ENCODE measurements around the gene KLRC2.
"Not testable (repeated sequence)": the region's sequence is repeated elsewhere in the genome, so short reads cannot be mapped to it uniquely, and the experiment has no call there.

The KLRC2 gene

DNA sequence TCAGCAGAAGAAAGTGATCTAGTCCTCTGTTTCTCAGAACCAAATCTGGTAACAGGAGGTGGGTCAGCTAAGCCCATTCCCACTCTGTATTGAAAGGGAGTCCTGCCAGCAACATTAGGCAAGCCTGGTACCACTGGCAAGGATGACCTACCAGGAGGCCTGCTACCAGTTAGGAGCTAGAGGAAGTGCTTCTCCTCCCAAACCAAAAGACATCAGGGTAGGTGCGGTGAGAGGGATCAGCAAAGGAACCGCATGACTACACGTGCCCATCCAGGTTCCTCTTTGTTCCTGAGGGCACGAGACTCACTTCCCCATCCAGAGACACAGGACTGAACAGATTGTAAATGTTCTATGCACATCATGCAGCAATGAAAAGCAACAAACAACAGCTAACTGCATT, 29.1 kb downstream of the KLRC2 start:
- DNase-seq (ENCODE audit: low read depth in 1 of 2, low spot score in 1 of 2): no peak

DNA sequence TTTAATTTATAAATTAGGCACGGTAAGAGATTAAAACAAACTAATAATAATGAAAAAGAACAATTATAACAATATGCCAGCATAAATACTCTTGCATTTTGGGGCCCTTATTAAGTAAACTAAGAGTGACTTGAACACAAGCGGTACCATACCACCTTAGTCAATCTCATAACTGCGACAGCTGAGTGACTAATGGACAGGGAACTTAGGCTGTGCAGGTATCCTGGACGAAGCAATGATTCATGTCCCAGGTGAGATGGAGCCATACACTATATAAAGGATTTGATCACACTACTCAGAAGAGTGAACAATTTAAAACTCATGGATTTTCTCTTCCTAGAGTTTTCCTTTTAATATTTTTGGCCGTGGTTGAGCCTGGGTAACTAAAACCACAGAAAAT, 30.5 kb downstream of the KLRC2 start:
- DNase-seq (ENCODE audit: low read depth in 1 of 2, low spot score in 1 of 2): no peak

DNA sequence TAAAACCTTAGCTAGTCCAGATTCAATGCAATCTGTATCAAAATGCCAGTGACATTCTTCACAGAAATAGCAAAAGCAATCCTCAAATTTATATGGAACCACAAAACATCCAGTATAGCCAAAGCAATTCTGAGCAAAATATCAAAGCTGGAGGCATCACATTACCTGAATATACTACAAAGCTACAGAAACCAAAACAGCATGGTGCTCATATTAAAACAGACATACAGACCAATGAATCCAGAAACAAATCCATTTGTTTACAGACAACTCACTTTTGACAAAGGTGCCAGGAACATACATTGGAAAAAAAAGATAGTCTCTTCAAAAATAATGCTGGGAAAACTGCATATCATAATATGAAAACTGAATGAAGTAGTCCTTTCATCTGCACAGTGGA, 31.0 kb downstream of the KLRC2 start:
- no peak for DNase-seq (ENCODE audit: low read depth in 1 of 2, low spot score in 1 of 2)

DNA sequence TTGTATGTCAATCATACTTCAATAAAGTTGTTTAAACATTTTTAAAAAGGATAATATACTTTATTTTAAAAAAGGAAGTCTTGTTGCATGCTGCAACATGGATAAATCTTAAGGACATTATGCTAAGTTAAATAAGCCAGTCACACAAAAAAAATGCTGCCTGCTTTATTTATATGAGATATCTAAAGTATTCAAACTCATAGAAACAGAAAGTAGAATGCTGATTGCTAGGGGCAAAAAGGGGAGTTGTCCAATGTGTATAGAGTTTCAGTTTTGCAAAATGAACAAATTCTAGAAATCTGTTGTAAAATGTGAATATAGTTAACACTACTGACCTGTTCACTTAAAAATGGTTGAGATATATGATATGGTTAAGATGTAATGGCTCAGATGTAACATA, 35.0 kb downstream of the KLRC2 start:
- DNase-seq (ENCODE audit: low read depth in 1 of 2, low spot score in 1 of 2): no peak

DNA sequence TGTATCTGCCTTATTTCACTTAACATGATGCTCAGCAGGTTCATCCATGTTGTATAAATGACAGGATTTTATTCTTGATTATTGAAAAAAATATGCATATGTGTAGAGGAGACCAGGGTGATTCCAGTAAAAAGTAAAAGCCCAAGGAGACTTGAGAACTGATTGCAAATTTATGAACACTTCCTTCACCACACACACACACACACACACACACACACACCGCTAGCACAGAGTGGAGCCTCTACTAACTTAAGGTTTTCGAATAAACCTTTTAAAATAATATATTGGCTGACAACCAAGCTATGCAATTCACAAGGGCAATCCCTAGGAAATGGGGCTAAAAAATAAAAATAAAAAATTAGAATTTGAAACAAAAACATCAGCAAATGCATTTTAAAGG, 37.6 kb downstream of the KLRC2 start:
- DNase-seq (ENCODE audit: low read depth in 1 of 2, low spot score in 1 of 2): no peak

DNA sequence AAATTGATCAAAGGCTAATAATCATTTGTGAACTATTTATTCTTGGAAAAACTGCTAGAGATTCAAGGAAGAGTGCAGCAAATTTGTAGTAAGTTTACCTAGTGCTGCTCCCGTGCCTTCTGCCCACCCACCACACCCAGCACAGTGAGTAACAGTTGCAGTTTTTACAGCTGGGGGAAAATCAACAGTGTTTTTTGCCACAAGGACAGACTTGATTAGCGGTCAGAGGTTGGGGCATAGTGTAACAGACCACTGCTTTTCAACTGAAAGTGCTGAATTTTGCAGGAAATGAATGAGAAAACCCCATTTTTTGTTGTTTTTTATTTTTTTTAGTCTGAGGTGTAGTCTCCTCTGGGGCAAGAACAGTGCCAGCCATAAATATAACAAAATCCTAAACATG, 38.5 kb downstream of the KLRC2 start:
- no peak for DNase-seq (ENCODE audit: low read depth in 1 of 2, low spot score in 1 of 2)

DNA sequence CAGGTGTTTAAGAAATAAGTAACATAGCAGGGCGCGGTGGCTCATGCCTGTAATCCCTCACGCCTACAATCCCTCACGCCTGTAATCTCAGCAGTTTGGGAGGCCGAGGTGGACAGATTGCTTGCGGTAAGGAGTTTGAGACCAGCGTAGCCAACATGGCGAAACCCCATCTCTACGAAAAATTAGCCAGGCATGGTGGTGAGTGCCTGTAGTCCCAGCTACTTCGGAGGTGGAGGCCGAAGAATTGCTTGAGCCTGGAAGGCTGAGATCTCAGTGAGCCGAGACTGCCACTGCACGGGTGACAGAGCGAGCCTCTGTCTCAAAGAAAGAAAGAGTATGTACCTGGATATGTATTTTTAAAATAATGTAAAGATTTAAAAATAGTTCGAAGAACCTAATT, 39.6 kb downstream of the KLRC2 start:
- not testable (repeated sequence) for DNase-seq (ENCODE audit: low read depth in 1 of 2, low spot score in 1 of 2)

DNA sequence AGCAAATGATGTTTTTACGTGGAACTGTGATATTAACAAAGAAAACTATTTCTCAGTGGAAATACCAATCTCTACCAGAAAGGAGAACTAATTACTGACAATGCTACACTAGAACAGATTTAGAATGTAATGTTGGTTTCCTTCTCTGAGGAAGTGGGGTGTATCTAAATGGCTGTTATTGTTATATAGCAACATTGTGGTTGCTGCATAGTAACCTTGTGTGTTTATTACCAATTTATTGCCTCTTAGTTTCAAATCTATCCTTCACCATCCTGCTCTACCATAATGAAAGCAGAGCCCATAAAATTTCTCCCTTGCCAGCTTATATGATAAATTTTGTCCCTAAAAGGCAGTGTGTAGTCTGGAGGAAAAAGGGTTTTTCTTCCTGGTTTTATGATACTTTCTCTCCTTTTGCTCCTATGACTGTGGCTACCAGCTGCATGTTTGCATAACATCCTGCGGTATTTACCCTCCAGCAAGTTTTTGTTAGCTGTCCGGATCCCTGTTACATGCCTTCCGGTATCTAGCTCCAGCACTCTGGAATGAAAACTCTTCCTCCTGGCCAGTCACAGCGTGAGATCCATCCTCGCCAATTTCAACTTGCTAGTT, 40.3 kb downstream of the KLRC2 start:
- no peak for DNase-seq (ENCODE audit: low read depth in 1 of 2, low spot score in 1 of 2)

DNA sequence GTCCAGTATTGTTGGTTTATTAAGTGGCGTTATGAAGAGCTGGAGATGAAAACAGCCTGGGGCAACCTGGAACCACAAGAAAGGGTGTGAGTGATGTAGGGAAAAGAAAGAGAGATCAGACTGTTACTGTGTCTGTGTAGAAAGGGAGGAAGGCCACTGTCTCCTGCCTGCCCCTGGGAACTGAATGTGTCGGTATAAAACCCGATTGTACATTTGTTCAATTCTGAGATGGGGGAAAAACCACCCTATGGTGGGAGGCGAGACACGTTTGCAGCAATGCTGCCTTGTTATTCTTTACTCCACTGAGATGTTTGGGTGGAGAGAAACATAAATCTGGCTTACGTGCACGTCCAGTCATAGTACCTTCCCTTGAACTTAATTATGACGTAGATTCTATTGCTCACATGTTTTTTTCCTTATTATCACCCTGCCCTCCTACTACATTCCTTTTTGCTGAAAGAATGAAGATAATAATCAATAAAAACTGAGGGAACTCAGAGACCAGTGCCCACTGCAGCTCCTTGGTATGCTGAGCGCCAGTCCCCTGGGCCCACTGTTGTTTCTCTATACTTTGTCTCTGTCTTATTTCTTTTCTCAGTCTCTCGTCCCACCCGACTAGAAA, 41.2 kb downstream of the KLRC2 start:
- not testable (repeated sequence) for DNase-seq (ENCODE audit: low read depth in 1 of 2, low spot score in 1 of 2)

DNA sequence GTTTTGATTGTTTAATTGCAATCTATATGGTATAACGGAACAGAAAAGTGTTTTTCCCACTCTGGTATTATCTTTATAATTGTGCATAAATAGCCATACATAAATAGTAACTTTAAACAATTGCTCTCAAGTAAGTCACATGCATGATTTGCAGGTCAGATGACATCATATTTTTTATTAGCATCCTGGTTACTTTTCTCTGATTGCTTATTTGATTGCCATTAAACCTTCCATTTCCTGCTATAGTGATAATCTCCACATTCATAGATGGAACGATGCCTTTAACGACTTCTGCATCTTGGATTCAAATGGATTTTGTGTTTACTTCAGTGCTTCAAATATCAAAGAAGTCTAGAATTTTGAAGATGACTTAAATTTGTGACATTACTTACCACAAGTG, 42.5 kb downstream of the KLRC2 start:
- no peak for DNase-seq (ENCODE audit: low read depth in 1 of 2, low spot score in 1 of 2)

DNA sequence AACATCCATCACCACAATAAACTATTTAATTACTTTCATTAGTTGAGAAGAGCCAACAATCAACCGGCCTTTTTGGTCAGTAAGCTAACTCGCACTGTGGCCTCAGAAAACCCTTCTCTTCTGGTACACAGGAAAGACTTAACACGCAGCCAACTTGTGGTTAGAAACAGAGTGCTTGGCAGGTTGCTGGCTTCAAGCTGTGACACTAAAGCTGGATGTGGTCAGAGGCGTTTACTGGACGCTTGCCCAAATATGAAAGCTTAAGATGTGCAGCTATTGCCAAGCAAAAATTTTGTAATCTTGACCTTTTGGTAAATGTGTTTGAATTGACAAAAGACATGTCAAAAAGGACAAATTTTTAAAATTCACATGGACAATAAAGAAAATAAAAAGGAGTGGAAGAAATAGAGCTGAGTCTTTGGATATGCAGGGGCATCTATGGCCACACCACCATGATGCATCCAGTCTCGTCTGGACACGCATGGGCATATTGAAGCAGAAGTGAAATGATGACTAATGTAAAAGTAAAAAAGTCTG, 43.3 kb downstream of the KLRC2 start:
- no peak for DNase-seq (ENCODE audit: low read depth in 1 of 2, low spot score in 1 of 2)

DNA sequence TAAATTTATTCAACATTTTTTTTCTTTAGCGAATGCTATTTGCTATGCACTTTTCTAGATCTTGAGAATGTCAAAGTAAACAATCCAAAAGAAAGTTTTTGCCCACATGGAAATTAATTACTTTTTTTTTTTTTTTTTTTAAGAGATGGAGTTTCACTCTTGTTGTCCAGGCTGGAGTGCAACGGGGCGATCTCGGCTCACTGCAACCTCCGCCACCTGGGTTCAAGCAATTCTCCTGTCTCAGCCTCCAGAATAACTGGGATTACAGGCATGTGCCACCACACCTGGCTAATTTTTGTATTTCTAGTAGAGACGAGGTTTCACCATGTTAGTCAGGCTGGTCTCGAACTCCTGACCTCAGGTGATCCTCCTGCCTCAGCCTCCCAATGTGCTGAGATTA, 44.8 kb downstream of the KLRC2 start:
- not testable (repeated sequence) for DNase-seq (ENCODE audit: low read depth in 1 of 2, low spot score in 1 of 2)

DNA sequence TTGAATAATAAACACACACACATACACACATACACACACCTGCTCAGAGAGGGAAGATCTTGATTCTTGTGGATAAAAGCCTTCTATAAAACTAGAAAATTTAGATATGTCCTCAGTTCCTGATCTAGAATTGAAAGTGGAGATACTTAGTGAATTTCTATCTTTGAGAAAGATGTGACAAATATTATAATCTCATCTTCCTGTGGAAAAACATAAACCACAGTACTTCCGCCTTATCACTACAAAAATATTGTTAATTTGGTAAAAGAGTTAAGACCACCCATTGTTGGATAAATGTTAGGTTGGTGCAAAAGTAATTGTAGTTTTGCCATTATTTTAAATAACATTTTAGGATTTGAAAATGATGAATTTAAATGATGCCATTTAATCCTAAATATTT, 45.9 kb downstream of the KLRC2 start, which contains the start of gene KLRK1:
KLRK1 (minus strand) TSS at position 138 of the 400 bp plus-strand sequence. CDS start 1,231 bp downstream, outside the sequence.
- no peak for DNase-seq (ENCODE audit: low read depth in 1 of 2, low spot score in 1 of 2)

DNA sequence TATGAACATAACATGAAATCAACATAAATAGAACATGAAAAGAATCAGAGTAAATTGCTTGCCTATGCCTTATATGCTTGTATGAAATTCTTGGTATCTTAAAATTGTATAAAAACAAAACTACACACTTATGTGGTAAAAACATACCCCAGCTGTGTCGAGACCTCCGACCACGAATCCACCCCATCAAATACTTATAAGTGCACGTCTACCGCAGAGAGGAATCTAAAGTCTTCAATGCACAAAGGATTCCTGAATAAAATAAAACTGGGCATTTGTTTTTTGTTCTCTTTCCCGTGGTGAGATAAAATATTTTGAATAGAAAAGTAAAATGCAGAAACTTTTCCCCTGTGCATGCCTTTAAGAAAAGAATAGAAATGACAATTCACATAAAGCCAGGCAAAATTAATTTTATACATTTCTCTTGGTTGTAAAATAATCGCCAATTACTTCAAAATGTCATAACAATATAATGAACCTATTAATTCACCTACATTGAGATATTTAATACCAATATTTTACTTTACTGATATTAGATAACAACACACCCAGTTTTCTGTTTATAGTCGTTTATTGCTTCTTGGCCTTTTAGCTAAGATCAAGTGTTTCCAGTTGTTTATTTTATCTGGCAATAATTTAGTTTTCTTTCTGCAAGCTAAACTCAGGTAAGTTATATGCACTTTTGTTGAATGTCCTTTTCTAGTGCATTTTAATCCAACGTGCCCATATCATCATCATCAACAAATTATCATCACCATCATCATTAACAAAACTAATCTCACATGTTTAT, 47.0 kb downstream of the KLRC2 start:
- no peak for DNase-seq (ENCODE audit: low read depth in 1 of 2, low spot score in 1 of 2)

DNA sequence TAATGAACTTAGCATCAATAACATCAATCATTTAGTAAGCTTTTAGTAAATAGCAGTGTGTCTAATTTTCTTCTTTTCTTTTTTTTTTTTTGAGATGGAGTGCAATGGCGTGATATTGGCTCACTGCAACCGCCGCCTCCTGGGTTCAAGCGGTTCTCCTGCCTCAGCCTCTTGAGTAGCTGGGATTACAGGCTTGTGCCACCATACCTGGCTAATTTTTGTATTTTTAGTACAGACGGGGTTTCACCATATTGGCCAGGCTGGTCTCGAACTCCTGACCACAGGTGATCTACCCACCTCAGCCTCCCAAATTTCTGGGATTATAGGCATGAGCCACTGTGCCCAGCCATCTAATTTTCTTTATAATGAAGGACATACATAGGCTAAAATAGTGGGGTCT, 48.3 kb downstream of the KLRC2 start:
- not testable (repeated sequence) for DNase-seq (ENCODE audit: low read depth in 1 of 2, low spot score in 1 of 2)

DNA sequence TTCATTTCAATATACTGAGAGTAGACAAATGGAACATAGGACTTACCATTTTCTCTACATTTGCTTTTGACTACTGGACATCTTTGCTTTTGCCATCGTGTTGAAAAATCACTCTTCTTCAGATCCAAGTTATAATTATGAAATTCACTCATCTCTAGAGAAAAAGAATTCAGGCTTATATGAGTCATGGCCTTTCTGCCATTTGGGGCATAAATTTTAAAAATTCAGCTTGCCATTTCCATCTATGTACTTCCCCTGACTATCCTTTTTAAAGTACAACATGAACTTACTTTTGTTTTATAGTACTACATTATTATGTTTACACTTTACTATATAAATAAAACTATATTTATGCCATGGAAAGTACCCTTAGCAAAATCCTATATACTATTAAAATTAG, 49.0 kb downstream of the KLRC2 start:
- no peak for DNase-seq (ENCODE audit: low read depth in 1 of 2, low spot score in 1 of 2)

DNA sequence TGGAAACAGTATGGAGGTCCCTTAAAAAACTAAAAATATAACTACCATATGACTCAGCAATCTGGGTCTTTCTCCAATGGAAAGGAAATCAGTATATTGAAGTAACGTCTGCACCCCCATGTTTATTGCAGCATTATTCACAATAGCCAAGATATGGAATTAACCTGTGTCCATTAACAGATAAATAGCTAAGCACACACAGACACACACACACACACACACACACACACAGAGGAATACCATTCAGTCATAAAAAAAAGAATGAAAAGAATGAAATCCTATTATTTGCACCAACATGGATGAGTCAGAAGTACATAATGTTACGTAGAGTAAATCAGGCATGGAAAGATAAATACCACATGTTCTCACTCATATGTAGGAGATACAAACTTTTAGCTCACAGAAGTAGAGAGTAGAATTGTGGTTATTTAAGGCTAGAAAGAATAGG, 50.6 kb downstream of the KLRC2 start:
- DNase-seq (ENCODE audit: low read depth in 1 of 2, low spot score in 1 of 2): no peak

DNA sequence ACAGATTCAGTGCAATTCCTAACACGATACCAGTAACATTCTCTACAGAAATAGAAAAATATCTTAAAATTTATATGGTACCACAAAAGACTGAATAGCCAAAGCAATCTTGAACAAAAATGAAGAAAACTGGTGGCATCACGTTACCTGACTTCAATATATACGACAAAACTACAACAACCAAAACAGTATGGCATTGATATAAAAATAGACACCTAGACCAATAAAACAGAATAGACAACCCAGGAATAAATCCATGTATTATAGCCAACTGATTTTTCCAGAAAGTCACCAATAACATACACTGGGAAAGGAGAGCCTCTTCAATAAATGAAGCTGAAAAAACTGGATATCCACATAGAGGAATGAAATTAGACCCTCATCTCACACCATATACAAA, 51.6 kb downstream of the KLRC2 start:
- DNase-seq (ENCODE audit: low read depth in 1 of 2, low spot score in 1 of 2): no peak

DNA sequence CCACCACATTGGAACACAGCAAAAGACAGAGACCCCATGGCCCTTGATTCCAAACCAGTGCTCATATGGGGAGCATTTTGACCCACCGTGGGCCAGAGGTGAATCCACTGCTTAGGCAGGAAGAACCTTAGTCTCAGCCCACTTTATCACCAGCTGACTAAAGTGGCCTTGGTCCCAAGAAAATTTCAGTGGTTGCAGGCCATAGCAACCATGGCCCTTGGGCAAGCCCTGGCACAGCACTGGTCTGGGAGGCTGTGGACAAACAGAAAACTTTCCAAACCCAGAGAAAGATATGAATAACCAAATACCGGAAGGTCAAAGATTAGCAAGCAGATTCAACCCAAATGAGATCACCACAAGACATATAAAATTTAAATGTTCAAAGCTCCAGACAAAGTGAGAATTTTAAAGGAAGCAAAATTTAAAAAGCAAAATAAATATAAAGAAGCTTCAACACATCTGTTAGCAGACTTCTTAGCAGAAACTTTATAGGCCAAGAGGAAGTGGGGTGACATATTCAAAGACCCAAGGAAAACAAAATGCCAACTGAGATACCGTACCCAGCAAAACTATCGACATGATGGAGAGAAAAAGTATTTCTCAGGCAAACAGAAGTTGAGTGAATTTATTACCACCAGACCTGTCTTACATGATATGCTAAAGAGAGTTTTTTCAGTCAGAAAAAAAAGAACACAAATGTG, 53.7 kb downstream of the KLRC2 start:
- no peak for DNase-seq (ENCODE audit: low read depth in 1 of 2, low spot score in 1 of 2)

Data from activated T-helper 1 cell treated with anti-CD3 and anti-CD28 coated beads, Interleukin-2, amount 50 U/mL, for 16 hours (primary cell).